Measurements from ENCODE around the gene FBLN1. TPM values are rescaled to one million over a fixed set of nuclear protein-coding genes. Genes with fewer than 3 reads are reported as not detected.
"Not testable (repeated sequence)": the region's sequence is repeated elsewhere in the genome, so short reads cannot be mapped to it uniquely, and the experiment has no call there.

The FBLN1 gene
- total RNA-seq, 8 experiments from 2014 or later: 1.2 to 67.4 (median 4.5) TPM

GRCh38 chr22:45481661-45482060 lies 21.0 kb upstream of the FBLN1 start:
- in situ Hi-C loops (cut with MboI; ENCODE audit: low pct_unique_long_range_greater_than_20kb in 2 of 9, low sequenced_read_pairs in 9 of 9, unreplicated experiment in 9 of 9): no loop called here
- ATAC-seq (replicated peaks in 6 of 8): no peak
- H3K4me1 ChIP-seq (replicated peaks in 1 of 2): no peaks in the 10 kb centered on the region
- no peak overlapping the region for H3K27ac ChIP-seq
- WGBS, 10 experiments: 48 to 90% (median 72%) methylated on average over 2 to 5 of the region's 5 CpGs; no CpG with 5 or more reads in 1 of the 10 experiments
- H3K4me3 ChIP-seq: no peak overlapping the region

GRCh38 chr22:45482169-45482568 lies 20.5 kb upstream of the FBLN1 start:
- in situ Hi-C loops (cut with MboI; ENCODE audit: low pct_unique_long_range_greater_than_20kb in 2 of 9, low sequenced_read_pairs in 9 of 9, unreplicated experiment in 9 of 9): no loop called here
- Histone ChIP-seq H3K4me1 (replicated peaks in 1 of 2) (no peaks in the 10 kb centered on the region), H3K27ac (no peak overlapping the region), H3K4me3 (no peak overlapping the region)
- WGBS, 10 experiments: 20 to 40% methylated on average over 1 of the region's 2 CpGs; no CpG with 5 or more reads in 8 of the 10 experiments
- no peak for ATAC-seq (replicated peaks in 6 of 8)

DNA sequence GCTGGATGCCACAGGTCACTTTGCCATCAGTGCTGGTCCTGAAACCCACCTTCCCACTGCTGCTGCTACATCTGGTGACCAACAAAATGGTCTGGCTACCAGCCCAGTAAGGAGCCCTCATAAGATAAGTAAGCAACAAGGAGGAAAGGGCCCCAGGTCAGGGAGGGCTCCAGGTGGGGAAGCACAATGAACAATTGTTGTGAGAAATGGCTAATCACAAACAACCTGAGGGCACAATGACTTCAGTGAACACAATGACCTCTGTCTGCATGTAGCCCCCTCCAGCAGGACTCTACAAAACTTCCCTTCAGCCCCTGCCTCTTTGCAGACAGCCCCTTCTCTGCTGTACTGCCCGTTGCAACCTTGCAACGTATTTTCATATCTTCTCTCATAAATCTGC lies 19.4 kb upstream of the FBLN1 start:
- H3K4me1 ChIP-seq (replicated peaks in 1 of 2): no peaks in the 10 kb centered on the region
- no peak overlapping the region for H3K27ac ChIP-seq
- in situ Hi-C loops (cut with MboI; ENCODE audit: low pct_unique_long_range_greater_than_20kb in 2 of 9, low sequenced_read_pairs in 9 of 9, unreplicated experiment in 9 of 9): no loop called here
- 20 to 100% (median 92%) methylated on average over 1 to 2 of the region's 2 CpGs; no CpG with 5 or more reads in 5 of the 10 experiments for WGBS, 10 experiments
- no peak for ATAC-seq (replicated peaks in 6 of 8)
- H3K4me3 ChIP-seq: no peak overlapping the region

GRCh38 chr22:45483918-45484499 lies 18.7 kb upstream of the FBLN1 start:
- no peak overlapping the region for H3K27ac ChIP-seq
- in situ Hi-C loops (cut with MboI; ENCODE audit: low pct_unique_long_range_greater_than_20kb in 2 of 9, low sequenced_read_pairs in 9 of 9, unreplicated experiment in 9 of 9): no loop called here
- no peak for ATAC-seq (replicated peaks in 6 of 8)
- no peak overlapping the region for H3K4me3 ChIP-seq
- 0 to 100% (median 67%) methylated on average over 1 to 5 of the region's 5 CpGs; no CpG with 5 or more reads in 5 of the 10 experiments for WGBS, 10 experiments
- H3K4me1 ChIP-seq (replicated peaks in 1 of 2): no peaks in the 10 kb centered on the region

DNA sequence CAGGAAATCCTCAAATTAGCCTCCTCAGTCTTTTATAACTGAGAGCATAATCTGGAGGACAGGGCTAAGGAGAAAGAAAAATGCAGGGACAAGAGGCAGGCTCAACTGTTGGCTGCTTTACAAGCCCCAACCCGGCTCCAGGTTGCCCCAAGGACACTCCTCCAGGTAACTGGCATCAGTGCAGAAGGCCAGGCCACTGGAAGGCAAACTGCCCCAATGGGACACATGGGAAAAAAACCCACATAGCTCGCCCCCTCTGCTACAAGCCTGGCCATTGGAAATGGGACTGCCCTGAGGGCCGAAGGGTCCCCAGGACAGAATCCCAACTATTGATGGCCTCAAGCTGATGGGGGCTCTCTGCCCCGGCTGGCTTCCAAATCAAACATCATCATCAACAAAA lies 17.9 kb upstream of the FBLN1 start:
- ATAC-seq (replicated peaks in 6 of 8): no peak
- WGBS, 10 experiments: 0 to 96% (median 79%) methylated on average over 1 to 4 of the region's 4 CpGs; no CpG with 5 or more reads in 4 of the 10 experiments
- no peak overlapping the region for H3K4me3 ChIP-seq
- in situ Hi-C loops (cut with MboI; ENCODE audit: low pct_unique_long_range_greater_than_20kb in 2 of 9, low sequenced_read_pairs in 9 of 9, unreplicated experiment in 9 of 9): no loop called here
- no peaks in the 10 kb centered on the region for H3K4me1 ChIP-seq (replicated peaks in 1 of 2)
- no peak overlapping the region for H3K27ac ChIP-seq

DNA sequence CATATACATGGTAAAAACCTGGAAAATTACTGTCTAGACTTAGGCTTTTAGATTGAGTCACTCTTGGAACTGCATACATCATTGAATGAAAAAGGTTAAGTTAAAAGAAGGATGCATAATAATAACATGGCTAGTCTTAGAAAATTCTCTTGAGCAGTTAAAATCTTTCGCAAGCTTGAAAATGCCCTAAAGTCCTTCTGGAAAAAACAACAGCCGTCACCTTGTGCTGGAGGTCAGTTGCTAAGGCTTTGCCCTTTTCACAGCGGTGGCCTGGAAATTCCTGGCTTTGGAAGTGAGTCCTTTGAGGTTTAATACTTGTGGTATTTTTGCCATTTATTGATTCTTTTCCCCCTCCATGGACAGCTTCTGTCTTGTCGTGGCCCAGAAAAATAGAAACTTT lies 17.4 kb upstream of the FBLN1 start:
- H3K4me3 ChIP-seq: no peak overlapping the region
- no peak overlapping the region for H3K27ac ChIP-seq
- no peaks in the 10 kb centered on the region for H3K4me1 ChIP-seq (replicated peaks in 1 of 2)
- ATAC-seq (replicated peaks in 6 of 8): no peak
- 75 to 100% (median 91%) methylated on average over 2 to 4 of the region's 4 CpGs; no CpG with 5 or more reads in 2 of the 10 experiments for WGBS, 10 experiments
- in situ Hi-C loops (cut with MboI; ENCODE audit: low pct_unique_long_range_greater_than_20kb in 2 of 9, low sequenced_read_pairs in 9 of 9, unreplicated experiment in 9 of 9): no loop called here

GRCh38 chr22:45488764-45489370 lies 13.8 kb upstream of the FBLN1 start:
- 44 to 100% (median 93%) methylated on average over 2 to 4 of the region's 4 CpGs for WGBS, 10 experiments
- in situ Hi-C loops (cut with MboI; ENCODE audit: low pct_unique_long_range_greater_than_20kb in 2 of 9, low sequenced_read_pairs in 9 of 9, unreplicated experiment in 9 of 9): no loop called here
- Histone ChIP-seq H3K4me3 (no peak overlapping the region), H3K27ac (no peak overlapping the region), H3K4me1 (replicated peaks in 1 of 2) (peaks cover 7 to 8% of the 10 kb centered on the region in 2 donors)
- ATAC-seq (replicated peaks in 6 of 8): no peak

DNA sequence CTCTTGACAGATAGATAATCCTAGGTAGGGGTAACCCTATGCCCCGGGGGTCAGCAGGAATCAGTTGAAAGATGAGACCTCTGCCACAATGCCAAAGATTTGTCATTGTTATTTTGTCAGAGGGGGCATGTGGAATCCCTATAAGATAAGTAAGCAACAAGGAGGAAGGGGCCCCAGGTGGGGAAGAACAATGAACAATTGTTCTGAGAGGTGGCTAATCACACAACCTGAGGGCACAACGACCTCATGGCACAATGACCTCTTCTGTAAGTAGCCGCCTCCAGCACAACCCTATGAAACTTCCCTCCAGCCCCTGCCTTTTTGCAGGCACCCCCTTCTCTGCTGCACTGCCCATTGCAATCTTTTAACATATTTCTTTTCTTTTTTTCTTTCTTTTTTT lies 11.8 kb upstream of the FBLN1 start:
- Histone ChIP-seq H3K4me1 (replicated peaks in 1 of 2) (peaks cover 7 to 8% of the 10 kb centered on the region in 2 donors), H3K4me3 (no peak overlapping the region), H3K27ac (no peak overlapping the region)
- no peak for ATAC-seq (replicated peaks in 6 of 8)
- in situ Hi-C loops (cut with MboI; ENCODE audit: low pct_unique_long_range_greater_than_20kb in 2 of 9, low sequenced_read_pairs in 9 of 9, unreplicated experiment in 9 of 9): no loop called here
- WGBS, 10 experiments: 67 to 100% (median 76%) methylated on average over 1 to 2 of the region's 3 CpGs; no CpG with 5 or more reads in 7 of the 10 experiments

GRCh38 chr22:45491841-45492240 lies 10.8 kb upstream of the FBLN1 start:
- no peak overlapping the region for H3K27ac ChIP-seq
- WGBS, 10 experiments: 39 to 90% (median 75%) methylated on average over 1 to 8 of the region's 8 CpGs
- in situ Hi-C loops (cut with MboI; ENCODE audit: low pct_unique_long_range_greater_than_20kb in 2 of 9, low sequenced_read_pairs in 9 of 9, unreplicated experiment in 9 of 9): no loop called here
- H3K4me3 ChIP-seq: no peak overlapping the region
- peaks cover 7 to 8% of the 10 kb centered on the region in 2 donors for H3K4me1 ChIP-seq (replicated peaks in 1 of 2)
- no peak for ATAC-seq (replicated peaks in 6 of 8)

- Histone ChIP-seq H3K4me3 (no peak overlapping the region), H3K27ac (peak overlapping the region in 1 of 2 donors; percentile 7), H3K4me1 (replicated peaks in 1 of 2) (peaks cover 7 to 8% of the 10 kb centered on the region in 2 donors)
- in situ Hi-C loops (cut with MboI; ENCODE audit: low pct_unique_long_range_greater_than_20kb in 2 of 9, low sequenced_read_pairs in 9 of 9, unreplicated experiment in 9 of 9): no loop called here
- WGBS, 10 experiments: 20 to 100% (median 49%) methylated on average over 1 to 8 of the region's 13 CpGs; no CpG with 5 or more reads in 2 of the 10 experiments
- peak in 7 of 8 experiments; percentile 23 to 85 (median 79) for ATAC-seq (replicated peaks in 6 of 8)
Measured at GRCh38 chr22:45493286-45493771, 9.4 kb upstream of the FBLN1 start.

DNA sequence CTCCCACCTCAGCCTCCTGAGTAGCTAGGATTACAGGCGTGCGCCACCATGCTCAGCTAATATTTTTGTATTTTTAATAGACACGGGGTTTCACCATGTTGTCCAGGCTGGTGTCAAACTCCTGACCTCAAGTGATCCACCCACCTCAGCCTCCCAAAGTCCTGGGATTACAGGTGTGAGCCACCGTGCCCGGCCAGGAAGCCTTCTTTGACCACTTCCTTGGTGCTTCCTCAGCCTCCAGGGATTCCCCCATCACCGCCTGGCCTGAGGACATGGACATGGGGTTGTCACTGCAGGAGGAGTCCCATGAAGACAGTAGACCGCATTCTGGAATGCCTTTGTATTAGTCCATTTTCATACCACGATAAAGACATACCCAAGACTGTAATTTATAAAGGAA lies 8.4 kb upstream of the FBLN1 start:
- 86 to 100% (median 98%) methylated on average over 2 to 6 of the region's 8 CpGs; no CpG with 5 or more reads in 5 of the 10 experiments for WGBS, 10 experiments
- H3K4me1 ChIP-seq (replicated peaks in 1 of 2); H3K4me3 ChIP-seq; in situ Hi-C loops (cut with MboI; ENCODE audit: low pct_unique_long_range_greater_than_20kb in 2 of 9, low sequenced_read_pairs in 9 of 9, unreplicated experiment in 9 of 9); H3K27ac ChIP-seq; ATAC-seq (replicated peaks in 6 of 8): not testable (repeated sequence)

- H3K4me1 ChIP-seq (replicated peaks in 1 of 2); H3K27ac ChIP-seq; H3K4me3 ChIP-seq; in situ Hi-C loops (cut with MboI; ENCODE audit: low pct_unique_long_range_greater_than_20kb in 2 of 9, low sequenced_read_pairs in 9 of 9, unreplicated experiment in 9 of 9); ATAC-seq (replicated peaks in 6 of 8): not testable (repeated sequence)
- WGBS, 10 experiments: 80 to 96% (median 93%) methylated on average over 4 to 13 of the region's 13 CpGs; no CpG with 5 or more reads in 2 of the 10 experiments
Measured at GRCh38 chr22:45495616-45496015, 7.1 kb upstream of the FBLN1 start.

DNA sequence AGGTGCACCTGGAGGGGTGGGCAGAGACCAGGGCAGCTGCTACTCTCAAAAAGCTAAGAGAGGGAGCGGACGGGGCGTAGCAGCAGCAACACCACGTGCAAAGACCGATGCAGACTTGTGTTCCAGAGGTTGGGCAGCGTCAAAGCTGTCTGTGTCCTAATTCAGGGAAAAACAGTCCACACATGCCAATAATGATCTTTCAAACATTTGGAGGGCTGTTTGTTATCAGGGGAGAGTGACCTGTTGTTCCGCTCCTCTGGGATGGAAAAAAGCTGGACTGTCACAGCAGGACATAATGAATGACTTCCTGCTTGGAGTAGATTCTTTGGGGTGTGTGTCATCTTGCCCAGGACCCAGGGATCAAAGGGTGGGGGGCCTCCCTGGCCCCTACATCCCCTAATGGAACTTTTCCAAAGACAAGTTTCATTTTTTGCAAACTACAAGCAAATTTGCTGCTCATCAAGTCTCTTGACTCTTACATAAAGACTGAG lies 6.2 kb upstream of the FBLN1 start:
- WGBS, 10 experiments: 0 to 73% (median 33%) methylated on average over 1 to 6 of the region's 7 CpGs; no CpG with 5 or more reads in 3 of the 10 experiments
- in situ Hi-C loops (cut with MboI; ENCODE audit: low pct_unique_long_range_greater_than_20kb in 2 of 9, low sequenced_read_pairs in 9 of 9, unreplicated experiment in 9 of 9): no loop called here
- ATAC-seq (replicated peaks in 6 of 8): no peak
- H3K4me1 ChIP-seq (replicated peaks in 1 of 2): peaks cover 7 to 8% of the 10 kb centered on the region in 2 donors
- H3K27ac ChIP-seq: no peak overlapping the region
- H3K4me3 ChIP-seq: no peak overlapping the region

Data from motor neuron (in vitro differentiated cells).